HG03139 (cell line): Measurements from ENCODE around the gene TTYH1.
A peak's percentile ranks its signal among the peaks of the same experiment; 100 is the strongest.
"Not testable (repeated sequence)": the region's sequence is repeated elsewhere in the genome, so short reads cannot be mapped to it uniquely, and the experiment has no call there.

Experiments used
- ATAC-seq: cut with Tn5 transposase; IDR thresholded peaks from one replicate; pipeline ENCODE4 v1.9.1; 2021; ENCODE audit not compliant: unreplicated experiment

TTYH1 gene

DNA sequence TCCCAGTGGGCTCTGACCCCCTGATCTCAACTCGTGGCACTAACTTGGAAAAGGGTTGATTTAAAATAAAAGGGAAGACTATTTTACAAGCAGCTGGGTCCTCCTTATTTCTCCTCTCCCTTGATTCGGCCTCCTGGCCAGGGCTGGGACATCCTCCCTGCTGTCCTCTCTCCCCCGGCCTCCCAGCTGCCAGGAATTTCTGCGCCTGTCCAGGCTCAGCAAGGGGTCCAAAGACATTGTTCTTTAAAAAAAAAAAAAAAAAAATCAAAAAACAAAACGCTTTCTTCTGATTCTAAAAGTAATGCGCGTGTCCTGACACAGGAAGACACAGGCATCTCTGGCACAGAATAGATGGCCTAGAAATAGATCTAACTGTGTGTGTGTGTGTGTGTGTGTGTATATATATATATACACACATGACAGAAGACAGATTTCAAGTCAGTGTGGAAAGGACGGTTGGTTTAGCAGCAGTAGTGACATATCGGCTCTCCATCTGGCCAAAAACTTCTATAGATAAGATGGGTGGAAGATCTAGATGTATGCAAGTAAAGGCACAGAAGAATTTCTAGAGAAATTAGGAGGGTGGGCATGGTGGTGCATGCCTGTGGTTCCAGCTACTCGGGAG is 21.5 kb downstream of the TTYH1 start:
- no peak for ATAC-seq

DNA sequence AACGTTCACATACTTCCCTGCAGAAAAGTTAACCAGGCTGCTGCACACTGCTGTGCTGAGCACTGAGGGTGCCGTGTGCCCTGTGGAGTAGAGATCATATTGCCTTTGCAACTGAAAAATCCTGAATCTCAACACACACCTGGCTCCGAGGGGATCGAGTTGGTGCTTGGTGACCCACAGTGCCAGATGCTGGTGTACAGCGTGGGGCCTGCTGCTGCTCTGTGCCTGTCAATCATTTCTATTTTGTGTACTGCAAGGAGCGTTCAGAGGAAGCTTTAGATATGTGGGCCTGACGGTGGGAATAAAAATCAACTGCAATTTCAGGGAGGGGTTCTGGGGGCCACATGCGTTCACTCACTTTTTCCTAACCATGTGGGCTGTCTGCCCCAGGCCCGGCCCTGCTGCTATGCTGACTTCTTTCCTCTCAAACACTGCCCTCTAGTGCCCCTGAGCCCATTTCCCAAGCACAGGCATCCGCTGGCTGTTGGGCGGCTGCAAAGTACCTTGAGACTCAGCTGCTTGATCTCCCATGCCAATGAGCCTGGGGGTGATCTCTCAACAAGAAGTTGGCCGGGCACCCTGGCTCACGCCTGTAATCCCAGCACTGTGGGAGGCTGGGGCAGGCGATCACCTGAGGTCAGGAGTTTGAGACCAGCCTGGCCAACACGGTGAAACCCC is 24.0 kb downstream of the TTYH1 start:
- ATAC-seq: no peak

DNA sequence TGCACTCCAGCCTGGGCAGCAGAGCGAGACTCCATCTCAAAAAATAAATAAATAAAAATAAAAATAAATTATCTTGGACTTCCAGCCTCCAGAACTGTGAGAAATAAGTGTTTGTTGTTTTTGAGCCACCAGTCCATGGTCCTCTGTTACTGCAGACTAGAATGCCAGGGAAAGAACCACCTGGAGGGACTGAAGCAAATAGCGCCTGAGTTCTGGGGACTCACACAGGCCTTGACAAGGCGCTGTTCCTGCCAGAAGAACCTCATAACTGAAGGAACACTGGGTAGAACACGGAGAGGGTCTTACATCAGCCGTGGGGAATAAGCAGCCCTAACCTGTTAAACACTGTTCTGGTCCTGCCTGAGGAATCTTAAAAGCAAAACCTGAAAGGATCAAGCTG is 25.4 kb downstream of the TTYH1 start:
- no peak for ATAC-seq

DNA sequence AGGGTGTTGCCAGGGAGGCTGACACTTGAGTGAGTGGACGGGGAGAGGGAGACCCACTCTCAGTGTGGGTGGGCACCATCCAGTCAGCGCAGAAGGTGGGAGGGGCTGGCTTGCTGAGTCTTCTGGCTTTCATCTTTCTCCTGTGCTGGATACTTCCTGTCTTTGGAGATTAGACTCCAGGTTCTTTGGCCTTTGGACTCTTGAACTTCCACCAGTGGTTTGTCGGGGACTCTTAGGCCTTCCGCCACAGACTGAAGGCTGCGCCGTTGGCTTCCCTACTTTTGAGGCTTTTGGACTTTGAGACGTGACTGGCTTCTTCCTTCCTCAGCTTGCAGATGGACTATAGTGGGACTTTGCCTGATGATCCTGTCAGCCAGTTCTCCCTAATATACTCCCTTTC is 29.5 kb downstream of the TTYH1 start:
- ATAC-seq: no peak

DNA sequence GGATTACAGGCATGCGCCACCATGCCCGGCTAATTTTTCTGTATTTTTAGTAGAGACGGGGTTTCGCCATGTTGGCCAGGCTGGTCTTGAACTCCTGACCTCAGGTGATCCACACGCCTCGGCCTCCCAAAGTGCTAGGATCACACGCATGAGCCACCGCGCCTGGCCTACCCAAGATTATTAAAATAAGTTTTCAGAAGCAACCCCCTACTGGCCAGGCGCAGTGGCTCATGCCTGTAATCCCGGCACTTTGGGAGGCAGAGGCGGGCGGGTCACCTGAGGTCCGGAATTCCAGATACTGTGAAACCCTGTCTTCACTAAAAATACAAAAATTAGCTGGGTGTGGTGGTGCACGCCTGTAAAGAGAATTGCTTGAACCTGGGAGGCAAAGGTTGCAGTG is 31.1 kb downstream of the TTYH1 start:
- ATAC-seq: not testable (repeated sequence)

DNA sequence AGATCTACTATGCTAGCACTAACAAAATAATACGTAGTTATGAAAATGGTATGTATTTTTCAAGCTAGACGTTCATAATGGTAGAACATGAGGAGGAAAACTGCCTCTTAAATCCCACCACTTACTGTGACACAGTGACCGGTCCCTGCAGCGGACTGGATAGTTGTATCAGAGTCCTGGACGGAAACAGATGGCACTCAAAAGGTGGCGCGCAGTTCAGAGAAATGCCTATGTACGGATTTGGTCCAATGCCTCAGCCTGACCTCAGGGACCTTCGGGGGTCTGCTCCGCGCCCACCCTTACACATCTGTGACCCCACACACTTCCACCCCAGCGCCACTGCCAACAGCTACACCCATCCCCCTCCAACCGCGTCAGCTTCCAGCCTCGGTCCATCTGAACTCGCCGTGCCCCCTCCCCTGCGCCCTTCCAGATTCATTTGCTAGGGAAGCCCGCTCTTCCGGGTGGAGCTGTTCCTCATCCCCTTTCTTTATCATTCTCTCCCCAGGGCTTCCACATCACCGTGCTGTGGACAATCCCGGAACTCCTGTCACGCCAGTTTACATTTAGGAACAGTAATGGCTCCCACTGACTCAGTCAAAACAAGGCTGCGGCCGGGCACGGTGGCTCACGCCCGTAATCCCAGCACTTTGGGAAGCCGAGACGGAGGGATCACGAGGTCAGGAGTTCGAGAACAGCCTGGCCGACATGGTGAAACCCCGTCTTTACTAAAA is 32.9 kb downstream of the TTYH1 start:
- peak; percentile 8 for ATAC-seq

DNA sequence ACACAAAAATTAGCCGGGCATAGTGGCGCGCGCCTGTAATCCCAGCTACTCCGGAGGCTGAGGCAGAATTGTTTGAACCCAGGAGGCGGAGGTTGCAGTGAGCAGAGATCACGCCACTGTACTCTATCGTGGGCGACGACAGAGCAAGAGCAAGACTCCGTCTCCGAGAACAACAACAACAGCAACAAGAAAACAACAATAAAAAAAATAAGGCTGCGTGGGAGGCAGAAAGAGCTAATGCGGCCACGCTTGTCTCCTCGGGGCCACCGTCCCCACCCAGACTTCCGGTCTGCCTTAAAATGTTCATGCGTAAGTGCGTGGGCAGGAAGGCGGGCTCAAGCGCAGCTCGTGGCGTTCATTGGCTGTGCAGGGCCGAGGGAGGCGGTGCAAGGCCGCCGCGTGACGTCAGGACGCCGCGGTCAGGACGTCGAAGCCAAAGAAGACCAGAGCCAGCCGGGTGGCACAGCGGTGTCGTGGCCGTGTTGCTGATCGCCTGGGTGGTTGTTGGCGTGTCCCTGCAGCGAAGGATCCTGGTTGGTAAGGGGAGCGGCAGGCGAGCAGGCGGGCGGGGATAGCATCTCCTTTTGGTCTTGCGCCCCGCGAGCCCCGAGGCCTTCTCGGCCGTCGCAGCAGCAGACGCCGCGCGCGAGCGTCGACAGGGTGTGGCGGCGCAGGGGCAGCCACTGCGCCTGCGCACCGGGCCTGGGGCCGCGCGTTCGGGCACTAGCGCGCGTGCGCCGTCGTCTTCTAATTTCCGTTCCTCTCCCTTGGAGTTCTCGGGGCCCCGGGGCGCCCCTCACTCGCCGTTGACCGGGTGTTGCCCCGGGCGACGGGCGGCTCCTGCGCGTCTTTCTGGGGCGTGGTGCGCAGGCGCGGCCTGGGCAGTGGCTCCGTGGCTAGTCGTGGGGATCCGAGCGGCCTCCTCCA is 33.8 kb downstream of the TTYH1 start, which contains the start of gene LENG8:
Gene LENG8, plus strand, starts transcription at position 426 of the 927 bp plus-strand sequence. CDS start 2,146 bp downstream, outside the sequence.
- peak; percentile 85 for ATAC-seq

DNA sequence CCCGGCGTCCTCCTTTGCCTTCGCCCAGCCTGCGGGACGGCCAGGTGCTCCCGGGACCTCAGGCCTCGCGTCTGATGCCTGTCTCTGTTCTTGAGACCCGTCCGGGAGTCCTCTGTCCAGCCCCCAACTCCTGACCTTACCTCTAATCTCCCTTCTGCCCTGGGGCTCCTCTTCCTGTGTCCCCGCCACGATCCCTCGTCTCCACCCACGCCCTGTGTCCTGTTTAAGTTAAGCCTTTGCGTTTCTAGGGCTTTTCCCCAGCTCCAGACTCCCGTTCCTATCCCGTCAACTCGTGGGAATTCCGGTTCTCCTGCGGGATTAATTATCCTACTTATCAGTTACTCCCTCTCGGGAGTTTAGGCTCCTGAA is 34.4 kb downstream of the TTYH1 start:
- no peak for ATAC-seq

DNA sequence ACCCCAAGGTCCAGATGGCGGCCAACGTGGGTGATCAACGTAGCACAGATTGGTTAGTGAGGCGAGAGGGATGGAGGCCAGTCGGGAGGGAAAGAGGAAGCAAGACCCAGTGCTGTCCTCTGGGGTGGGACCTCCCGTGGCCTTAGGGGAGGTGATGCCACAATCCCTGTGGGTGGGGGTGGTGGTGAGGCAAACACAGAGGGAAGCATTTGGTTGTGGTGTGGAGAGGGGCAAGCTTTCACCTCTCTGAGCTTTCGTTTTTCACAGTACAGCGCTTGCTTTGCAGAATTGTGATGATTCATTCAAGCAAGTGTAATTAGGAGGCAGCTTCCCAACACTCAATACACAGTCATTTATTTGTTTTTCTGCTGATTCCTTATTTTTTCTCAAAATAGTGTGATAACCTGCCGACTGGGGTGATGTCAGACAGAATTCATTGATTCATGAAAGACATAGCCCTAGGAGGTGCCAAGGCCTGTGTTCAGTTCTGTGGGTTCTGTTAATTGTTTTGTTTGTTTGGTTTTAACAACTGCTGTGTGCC is 36.1 kb downstream of the TTYH1 start:
- ATAC-seq: no peak

DNA sequence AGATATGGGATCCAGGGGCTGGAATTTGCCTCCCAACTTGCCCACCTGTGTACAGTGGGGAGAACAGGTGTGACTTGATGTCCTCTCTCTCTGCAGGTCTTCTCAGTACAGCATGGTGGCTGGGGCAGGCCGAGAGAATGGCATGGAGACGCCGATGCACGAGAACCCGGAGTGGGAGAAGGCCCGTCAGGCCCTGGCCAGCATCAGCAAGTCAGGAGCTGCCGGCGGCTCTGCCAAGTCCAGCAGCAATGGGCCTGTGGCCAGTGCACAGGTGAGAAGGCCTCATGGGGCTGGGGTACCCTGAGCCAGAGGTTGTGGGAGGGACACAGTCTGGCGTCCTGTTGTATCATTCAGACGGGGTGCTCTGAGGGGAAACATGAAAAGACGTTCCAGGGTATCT is 36.7 kb downstream of the TTYH1 start:
- no peak for ATAC-seq

DNA sequence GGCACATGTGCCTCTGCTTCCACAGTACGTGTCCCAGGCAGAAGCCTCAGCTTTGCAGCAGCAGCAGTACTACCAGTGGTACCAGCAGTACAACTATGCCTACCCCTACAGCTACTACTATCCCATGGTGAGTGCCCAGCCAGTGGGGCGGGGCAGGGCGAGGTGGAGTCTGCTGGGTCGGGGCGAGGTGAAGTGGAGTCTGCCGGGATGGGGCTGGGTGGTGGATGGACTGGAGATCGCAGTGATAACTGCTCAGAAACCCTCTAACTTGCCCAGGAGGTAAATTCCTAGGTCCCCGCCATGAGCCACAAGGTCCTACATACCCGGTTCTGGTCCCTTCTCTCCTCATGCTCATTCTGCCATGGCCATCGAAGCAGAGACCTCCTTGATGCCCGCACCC is 37.4 kb downstream of the TTYH1 start:
- ATAC-seq: no peak

DNA sequence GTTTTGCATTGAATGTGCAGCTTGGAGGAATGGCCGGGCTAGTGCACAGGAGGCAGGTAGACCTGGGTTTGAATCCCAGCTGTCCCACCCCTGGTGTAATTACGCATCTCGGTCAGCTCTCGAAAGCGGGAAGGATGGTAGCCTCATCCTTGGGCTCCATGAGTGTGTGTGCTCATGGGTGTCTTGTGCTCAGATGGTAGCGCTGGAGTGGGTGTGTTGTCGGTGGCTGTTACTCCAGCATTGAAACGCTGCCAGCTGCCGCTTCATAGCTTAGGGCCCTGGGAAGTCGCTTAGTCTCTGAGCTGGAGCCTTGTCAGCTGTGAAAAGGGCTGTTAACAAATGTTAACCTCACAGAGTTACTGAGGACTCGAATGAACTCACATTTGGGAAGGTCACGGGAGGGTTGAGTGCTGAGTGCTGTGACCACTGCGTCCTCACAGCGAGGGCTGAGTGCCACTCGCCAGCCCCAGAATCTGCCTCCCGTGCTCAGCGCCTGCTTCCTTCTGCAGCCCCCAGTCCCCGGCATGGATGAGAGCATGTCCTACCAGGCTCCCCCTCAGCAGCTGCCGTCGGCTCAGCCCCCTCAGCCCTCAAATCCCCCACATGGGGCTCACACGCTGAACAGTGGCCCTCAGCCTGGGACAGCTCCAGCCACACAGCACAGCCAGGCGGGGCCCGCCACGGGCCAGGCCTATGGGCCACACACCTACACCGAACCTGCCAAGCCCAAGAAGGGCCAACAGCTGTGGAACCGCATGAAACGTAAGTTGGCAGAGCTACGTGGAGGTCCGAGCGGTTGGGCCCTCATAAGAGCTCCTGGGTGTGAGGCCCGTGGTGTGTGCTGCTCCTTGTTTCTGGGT is 38.9 kb downstream of the TTYH1 start:
- no peak for ATAC-seq

DNA sequence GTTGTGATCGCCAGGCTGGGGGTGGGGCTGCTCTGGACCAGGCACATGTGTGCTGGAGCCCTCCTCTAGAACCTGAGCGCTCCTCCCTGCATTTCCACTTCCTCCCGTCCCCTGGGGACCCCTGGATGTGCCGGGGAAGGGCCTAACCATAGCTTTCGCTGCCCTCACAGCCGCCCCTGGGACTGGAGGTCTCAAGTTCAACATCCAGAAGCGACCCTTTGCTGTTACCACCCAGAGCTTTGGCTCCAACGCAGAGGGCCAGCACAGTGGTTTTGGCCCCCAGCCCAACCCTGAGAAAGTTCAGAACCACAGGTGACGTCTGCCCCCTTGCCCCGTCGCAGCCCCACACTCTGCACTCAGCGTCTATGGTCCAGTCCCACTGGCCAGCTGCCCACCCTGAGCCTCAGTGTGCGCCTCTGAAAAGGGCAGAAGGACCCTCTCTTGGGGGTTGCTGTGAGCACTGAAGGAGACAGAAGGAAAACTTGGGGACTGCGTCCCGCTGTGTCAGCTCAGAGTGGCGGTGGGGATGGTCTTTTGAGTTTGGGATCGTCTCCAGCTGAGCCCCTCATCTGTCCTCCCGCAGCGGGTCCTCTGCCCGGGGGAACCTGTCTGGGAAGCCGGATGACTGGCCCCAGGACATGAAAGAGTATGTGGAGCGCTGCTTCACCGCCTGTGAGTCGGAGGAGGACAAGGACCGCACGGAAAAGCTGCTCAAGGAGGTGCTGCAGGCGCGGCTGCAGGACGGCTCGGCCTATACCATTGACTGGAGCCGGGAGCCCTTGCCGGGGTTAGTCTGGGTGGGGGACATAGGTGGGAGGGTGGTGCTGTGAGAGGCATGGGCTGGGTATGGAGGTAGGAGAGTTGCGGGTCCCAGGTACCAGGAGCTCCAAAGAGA is 39.8 kb downstream of the TTYH1 start:
- ATAC-seq: no peak

DNA sequence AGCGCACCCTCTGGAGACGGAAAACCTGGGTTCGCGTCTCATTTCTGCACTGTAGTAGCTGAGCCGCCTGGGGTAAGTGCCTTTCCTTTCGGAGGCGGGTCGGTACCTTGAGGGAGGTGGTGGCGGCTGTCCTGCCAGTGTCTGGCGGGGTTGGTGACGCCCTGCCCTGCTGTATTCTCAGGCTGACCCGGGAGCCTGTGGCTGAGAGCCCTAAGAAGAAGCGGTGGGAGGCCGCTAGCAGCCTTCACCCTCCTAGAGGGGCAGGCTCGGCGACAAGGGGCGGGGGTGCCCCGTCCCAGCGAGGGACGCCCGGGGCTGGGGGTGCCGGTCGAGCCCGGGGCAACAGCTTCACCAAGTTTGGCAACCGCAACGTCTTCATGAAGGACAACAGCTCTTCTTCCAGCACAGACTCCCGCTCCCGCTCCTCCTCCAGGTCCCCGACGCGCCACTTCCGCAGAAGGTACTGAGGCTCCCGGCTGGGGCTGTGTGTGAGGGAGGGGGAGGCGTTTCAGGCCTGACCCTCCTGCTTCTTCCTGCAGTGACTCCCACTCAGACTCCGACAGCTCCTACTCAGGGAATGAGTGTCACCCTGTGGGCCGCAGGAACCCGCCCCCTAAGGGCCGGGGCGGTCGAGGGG is 40.6 kb downstream of the TTYH1 start:
- ATAC-seq: no peak

DNA sequence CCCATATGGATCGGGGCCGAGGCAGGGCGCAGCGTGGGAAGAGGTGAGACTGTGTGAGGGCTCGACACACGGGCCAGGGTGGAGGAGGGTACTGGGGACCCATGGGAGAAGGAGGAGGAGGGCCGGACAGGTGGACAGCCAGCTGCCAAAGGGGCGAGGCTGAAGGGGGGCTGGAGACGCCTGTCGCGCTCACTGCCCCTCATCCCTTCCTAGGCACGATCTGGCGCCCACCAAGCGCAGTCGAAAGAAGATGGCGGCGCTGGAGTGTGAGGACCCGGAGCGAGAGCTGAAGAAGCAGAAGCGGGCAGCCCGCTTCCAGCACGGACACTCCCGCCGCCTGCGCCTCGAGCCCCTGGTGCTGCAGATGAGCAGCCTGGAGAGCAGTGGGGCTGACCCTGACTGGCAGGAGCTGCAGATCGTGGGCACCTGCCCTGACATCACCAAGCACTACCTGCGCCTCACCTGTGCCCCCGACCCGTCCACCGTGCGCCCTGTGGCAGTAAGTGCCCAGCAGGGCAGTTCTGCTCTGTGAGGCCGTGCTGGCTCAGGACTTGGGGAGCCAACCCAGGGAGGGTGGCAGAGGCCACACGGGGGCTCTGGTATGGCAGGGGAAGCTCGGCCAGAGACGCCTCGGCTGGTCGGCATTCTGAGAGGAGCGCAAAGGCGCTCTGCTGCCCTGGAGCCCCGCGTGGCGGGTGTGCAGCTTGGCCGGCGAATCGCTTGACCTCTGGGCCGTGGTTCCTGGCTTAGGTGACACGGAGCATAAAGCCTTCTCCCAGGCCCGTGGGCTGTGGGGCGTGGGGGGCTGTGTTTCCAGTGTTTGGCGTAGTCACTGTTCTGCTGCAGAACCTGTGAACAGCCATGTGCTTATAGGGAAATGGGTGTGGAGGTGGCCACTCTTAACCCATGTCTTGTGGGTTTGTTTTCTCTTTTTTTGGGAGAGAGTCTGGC is 41.4 kb downstream of the TTYH1 start:
- ATAC-seq: no peak

DNA sequence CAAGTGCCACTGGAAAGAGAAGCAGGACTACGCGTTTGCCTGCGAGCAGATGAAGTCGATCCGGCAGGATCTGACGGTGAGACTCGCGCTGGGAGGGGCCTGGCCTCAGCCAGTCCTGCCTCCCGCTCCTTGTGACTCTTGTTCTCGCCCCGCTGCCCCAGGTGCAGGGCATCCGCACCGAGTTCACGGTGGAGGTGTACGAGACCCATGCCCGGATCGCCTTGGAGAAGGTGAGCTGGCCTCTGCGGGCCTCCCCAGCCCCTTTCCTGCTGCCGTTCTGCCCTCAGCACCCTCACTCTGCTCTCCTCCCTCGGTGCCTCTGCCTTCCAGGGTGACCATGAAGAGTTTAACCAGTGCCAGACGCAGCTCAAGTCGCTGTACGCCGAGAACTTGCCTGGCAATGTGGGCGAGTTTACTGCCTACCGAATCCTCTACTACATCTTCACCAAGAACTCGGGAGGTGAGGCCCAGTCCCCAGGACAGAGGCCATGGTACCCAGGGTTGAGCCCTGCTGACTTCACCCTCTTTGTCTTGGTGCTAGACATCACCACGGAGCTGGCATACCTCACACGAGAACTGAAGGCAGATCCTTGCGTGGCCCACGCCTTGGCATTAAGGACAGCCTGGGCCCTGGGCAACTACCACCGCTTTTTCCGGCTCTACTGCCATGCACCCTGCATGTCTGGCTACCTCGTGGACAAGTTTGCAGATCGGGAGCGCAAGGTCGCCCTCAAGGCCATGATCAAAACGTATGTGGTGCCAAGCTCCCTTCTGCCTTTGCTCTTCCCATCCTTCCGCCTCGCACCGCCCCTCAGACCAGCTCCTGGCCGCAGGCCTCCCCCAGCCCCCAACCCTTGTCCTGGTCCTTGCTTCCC is 42.7 kb downstream of the TTYH1 start:
- ATAC-seq: no peak
